HG03442 (cell line): Measurements from ENCODE around the gene IFT27.
"Not testable (repeated sequence)": the region's sequence is repeated elsewhere in the genome, so short reads cannot be mapped to it uniquely, and the experiment has no call there.

Experiments used
- ATAC-seq: cut with Tn5 transposase; IDR thresholded peaks from one replicate; pipeline ENCODE4 v1.9.1; 2021; ENCODE audit warnings: mild to moderate bottlenecking, moderate library complexity; ENCODE audit not compliant: unreplicated experiment

Gene IFT27

GRCh38 chr22:36745301-36745995 is 30.5 kb downstream of the IFT27 start:
- no peak for ATAC-seq

GRCh38 chr22:36744791-36745190 is 31.1 kb downstream of the IFT27 start:
- ATAC-seq, result no peak

- ATAC-seq, result no peak
Observed at GRCh38 chr22:36744413-36744765, 31.5 kb downstream of the IFT27 start.

- no peak for ATAC-seq
Observed at GRCh38 chr22:36743591-36744412, 32.1 kb downstream of the IFT27 start.

DNA sequence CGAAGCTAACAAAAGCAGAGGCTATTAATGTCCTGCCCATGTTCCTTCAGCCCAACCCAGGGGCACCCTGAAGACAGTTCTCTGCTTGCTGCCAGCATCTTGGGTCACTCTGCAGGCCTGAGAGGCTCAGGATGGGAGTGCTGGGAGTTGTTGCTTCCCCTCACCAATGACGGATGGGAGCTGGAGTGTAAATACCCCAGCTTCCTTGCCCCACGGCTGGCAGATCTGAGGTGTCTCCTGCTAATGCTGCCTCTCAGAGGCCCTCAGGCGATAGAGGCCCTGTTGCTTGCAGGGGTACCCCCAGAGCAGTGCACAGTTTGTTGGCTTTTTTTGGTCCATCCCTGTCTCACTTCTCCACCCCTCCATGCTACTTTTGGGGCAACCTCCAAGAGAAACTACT is 32.9 kb downstream of the IFT27 start:
- ATAC-seq, result no peak

DNA sequence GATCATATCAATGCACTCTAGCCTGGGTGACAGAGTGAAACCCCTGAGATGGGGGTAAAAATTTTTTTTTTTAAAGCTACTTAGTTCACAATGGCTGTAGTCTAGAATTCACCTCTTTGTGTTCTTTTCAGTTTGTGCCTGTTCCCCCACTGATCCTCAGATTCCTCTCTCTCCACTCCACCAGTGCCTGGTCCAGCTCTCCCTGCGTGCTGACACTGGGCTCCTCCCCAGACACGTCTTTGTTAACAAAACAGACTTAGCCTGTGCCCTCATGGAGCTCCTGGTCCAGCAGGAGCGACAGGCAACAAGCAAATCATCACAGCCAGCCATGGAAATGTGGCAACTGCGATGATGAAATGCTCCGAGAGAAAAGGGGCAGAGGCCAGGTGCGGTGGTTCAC is 34.0 kb downstream of the IFT27 start:
- no peak for ATAC-seq

GRCh38 chr22:36741204-36741793 is 34.6 kb downstream of the IFT27 start:
- ATAC-seq, result no peak

DNA sequence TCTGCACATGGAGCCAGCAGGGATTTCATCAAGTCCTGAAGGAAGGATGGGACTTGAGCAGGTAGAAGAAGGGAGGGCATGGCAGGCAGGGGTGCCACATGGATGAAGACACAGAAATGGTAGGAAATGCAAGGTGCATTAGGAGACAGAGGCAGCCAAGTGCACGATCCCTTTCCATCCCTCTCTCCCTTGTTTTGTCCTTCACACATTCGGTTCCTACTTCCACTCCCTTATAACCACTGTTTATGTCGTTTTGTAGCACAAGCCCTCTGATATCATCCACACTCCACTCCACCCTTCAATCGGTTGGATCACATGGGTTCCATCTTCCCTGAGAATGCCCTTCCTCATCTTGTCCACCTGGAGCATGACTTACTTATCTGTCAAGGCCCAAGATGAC is 35.2 kb downstream of the IFT27 start:
- ATAC-seq, result no peak

DNA sequence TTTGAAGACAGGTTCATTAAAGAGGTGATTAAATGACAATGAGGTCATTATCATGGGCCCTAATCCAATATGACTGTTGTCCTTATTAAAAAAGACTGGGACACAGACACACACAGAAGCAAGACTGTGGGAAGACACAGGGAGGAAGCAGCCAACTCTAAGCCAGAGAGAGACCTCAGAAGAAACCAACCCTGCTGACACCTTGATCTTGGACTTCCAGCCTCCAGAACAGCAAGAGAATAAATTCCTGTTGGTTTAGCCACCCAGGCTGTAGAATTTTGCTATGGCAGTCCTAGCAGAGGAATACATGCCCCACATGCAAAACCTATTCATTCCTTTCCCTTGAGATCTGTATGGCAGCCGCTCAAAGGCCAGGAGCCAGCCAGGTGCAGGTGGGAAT is 36.7 kb downstream of the IFT27 start:
- no peak for ATAC-seq

GRCh38 chr22:36738416-36739020 is 37.4 kb downstream of the IFT27 start:
- no peak for ATAC-seq

- no peak for ATAC-seq
Observed at GRCh38 chr22:36737776-36738175, 38.1 kb downstream of the IFT27 start.

GRCh38 chr22:36736701-36737320 is 39.1 kb downstream of the IFT27 start:
- no peak for ATAC-seq

- ATAC-seq, result no peak
Observed at GRCh38 chr22:36734171-36735058, 41.5 kb downstream of the IFT27 start.

DNA sequence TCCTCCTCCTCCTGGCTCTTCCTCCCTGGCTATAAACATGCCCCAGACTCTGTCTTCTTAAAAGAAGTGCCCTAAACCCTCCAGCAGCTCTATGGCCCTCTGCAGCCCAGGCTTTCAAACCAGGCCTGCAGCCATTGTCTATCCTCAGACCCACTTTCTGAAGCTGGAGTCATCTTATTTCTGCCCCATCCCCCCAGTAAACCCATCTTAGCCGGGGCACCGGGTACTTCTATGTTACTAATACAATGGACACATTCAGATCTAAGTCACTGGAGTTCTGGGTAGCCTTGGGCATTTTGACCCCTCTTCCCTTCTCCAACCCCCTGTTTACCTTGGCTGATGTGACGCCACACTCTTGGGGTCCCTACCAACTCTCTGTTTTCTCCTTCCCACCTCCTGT is 42.6 kb downstream of the IFT27 start:
- no peak for ATAC-seq

DNA sequence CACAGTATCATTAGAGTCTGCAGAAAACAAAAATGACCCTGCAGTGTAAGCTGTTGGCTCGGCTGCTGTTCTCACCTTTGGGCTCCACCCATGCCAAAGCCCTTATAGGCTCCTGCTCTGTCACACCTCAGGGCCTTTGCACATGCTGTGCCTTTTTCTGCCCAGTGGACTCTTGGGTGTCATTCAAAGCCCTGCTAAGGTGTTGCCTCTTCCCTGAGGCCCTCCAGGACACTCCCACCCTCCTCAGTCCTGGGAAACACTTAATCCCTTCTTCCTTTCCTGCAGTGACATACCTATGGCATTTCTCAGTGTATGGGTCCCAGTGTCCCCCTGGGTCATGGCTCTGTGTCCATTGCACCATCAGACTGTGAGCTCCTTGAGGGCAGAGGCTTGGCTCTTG is 43.3 kb downstream of the IFT27 start:
- ATAC-seq, result no peak

- ATAC-seq, result no peak
Observed at GRCh38 chr22:36731916-36732315, 44.0 kb downstream of the IFT27 start.

- ATAC-seq, result not testable (repeated sequence)
Observed at GRCh38 chr22:36731321-36731720, 44.6 kb downstream of the IFT27 start.

- no peak for ATAC-seq
Observed at GRCh38 chr22:36730176-36730858, 45.6 kb downstream of the IFT27 start.

DNA sequence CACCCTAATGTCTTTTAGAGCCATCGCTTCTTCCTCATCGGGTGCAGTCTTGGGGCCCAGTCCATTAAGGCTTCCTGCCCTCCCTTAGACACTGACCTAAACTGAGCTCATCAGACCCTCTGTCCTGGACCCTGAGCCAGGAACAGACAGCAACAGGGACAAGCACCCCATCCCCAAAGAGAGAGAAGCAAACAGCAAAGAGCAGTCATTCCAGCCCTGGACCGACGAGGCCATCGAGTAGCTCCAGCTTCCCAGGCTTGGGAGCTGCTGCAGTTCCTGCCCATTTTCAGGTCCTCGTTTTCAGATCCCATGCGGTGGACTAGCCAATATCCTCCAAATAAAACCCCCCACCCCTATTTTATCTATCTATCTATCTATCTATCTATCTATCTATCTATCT is 46.6 kb downstream of the IFT27 start:
- ATAC-seq, result no peak

DNA sequence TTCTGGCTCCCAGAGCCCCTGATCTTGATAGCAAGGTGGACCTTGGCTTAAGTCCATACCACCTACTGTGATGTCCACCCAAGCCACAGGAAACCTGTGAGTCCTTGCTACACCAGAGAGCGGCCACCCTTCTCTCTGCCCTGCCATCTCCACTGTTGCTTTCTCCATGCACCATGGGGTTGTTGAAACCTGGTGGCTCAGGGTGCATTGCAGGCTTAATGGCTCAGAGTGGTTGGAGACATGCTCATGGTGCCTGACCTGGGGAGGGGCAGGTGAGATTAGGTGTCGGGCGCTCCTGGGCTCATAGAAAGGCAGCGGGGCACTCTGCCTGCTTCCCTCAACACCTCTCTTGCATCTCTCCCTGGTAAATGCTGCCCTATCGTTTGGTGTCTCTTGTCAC is 47.4 kb downstream of the IFT27 start:
- no peak for ATAC-seq
